ENCODE results near the gene PCNX2. TPM values are rescaled to one million over a fixed set of nuclear protein-coding genes. Genes with fewer than 3 reads are reported as not detected.
A peak's percentile ranks its signal among the peaks of the same experiment; 100 is the strongest.
"Not testable (repeated sequence)": the region's sequence is repeated elsewhere in the genome, so short reads cannot be mapped to it uniquely, and the experiment has no call there.

PCNX2 gene
- total RNA-seq, 2 donors from 2014 or later: 11.2 to 26.0 TPM

DNA sequence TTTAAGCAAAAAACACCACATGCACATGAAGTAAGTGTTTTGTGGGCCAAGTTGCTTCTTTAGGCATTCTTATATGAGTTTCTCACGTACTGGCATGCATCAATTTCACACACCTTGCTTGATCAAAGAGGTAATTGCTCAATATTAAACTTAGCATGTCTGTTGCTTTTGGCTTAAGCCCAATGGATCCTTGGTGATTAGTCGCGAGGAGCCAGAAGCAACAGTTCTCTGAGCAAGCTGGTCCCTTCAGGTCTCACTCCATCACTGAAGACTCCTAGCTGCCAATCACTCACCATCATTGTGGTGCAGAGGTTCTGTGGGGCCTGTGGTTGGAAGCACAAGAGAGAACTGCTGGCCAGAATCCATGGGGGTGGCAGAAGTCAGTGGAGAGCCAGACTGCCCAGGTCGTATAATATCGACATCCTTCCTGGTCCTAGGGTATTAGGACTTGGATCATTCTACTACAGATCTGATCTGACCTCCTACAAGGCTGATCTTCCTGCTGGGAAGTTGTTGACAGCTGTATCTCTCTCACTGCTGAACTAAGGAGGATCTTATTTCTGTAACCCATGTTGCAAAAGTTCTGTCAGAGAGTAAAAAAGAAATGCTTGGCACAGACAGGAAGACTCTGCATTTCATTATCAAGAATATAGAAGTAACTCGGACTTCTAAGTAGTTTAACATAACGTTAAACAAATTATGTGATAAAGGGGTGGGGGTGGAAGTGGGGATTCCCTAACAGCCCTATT is 204.6 kb downstream of the PCNX2 start:
- peaks cover 2% of the 10 kb centered on the region in 2 donors for H3K9me3 Mint-ChIP-seq
- DNase-seq (ENCODE audit: low spot score in 2 of 2): no peak
- H3K27ac Mint-ChIP-seq: no peak overlapping the region
- H3K36me3 Mint-ChIP-seq: peaks cover 12 to 14% of the 10 kb centered on the region in 2 donors
- no peak for ATAC-seq

DNA sequence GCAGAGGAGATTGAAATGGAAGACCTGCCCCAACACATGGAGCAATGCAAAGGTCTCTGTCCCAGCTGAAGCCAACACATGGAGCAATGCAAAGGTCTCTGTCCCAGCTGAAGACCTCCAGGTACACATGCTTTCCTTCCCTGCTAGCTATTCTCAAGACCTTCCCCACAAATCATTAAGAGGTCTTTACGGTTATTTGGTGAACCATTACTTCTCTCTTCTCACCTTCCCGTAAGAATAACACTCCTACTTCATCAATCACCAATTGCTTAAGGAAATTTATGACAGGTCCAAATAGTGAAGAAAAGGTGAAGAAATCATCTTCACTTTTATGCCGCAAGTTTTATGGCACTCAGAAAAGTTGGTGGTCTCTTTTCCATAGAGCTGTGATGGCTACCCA is 206.3 kb downstream of the PCNX2 start:
- Mint-ChIP-seq H3K9me3 (peaks cover 3 to 4% of the 10 kb centered on the region in 2 donors), H3K27ac (no peak overlapping the region), H3K36me3 (peaks cover 7 to 19% of the 10 kb centered on the region in 2 donors)
- DNase-seq (ENCODE audit: low spot score in 2 of 2): no peak
- ATAC-seq: no peak

DNA sequence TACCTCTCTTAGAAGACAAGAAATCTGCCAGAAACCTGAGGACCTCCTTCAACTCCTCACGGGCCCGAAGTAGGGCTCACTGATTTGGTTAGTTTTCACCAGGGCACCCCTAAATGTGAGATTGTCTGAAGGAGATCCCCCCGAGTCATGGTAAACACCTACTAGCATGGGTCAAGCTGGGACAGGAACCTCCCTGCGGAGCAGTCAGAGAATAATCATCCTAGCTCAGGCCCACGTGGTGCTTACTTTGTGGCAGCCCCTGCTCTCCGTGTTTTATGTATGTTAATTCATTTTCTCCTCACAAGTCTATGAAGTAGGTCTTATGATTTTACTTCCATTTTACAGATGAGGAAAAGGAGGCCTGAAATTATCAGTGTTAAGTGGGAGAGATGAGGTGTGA is 206.9 kb downstream of the PCNX2 start:
- Mint-ChIP-seq H3K27ac (no peak overlapping the region), H3K9me3 (peaks cover 3 to 4% of the 10 kb centered on the region in 2 donors), H3K36me3 (peaks cover 7 to 23% of the 10 kb centered on the region in 2 donors)
- DNase-seq (ENCODE audit: low spot score in 2 of 2) (no peak), ATAC-seq (no peak)

DNA sequence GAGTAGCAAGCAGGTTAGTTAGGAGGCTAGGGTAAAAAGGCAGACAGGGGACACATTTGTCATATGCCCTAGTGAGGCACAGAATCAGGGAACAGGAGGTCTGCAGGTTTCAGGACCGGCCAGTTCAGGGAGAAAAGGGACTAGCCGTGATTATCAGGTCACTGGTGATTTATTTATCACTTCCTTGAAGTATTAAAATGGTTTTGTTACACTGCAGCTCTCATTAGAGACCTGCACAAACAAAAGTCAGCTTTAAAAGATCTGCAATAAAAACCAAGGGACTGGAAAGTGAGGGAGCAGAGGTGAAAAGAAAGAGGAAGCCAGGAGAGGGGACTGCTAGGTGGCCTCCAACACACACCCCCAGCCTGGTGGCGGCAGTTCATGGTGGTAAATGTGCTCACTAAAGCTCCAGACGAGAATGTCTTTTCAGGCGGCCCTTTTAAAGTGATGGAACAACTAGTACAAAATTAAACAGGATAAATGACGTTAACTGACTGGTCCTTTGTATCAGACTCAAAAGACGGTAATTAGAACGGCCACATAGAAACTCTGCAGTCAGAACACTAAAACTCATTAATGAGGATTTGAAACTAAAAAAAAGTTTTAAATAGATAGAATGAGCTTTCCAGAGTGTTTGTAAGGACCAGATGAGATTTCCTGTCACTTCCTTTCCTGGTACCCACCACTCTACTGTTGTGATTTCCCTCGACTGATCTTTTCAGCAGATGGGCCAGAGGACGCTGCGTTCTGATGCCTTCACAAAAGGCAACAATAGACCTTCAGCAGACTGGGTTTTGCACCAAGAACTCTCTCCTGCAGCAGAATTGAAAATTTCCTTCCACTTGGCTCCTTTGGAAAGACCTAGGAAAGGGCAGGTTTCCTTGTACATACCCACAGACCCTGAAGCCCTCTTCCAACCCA is 208.3 kb downstream of the PCNX2 start:
- DNase-seq (ENCODE audit: low spot score in 2 of 2): no peak
- no peak overlapping the region for H3K27ac Mint-ChIP-seq
- peaks cover 3 to 4% of the 10 kb centered on the region in 2 donors for H3K9me3 Mint-ChIP-seq
- H3K36me3 Mint-ChIP-seq: peaks cover 7 to 25% of the 10 kb centered on the region in 2 donors
- no peak for ATAC-seq

DNA sequence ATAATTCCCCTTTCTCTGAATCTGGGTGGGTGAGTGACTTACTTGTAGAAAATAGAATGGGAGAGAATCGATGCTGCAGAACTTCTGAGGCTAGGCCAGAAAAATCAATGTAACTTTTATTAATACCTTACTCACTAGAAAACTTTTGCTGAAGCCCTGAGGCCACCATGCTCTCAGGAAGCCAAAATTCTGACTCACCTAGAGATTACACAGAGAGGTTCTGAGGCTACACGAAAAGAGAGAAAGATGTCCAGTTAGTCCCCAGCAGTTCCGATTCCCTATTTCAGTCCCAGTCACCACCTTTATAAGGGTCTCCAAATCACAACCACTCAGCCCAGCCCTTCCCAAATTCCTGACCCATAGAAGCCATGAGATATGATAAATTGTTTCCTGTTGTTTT is 210.0 kb downstream of the PCNX2 start:
- Mint-ChIP-seq H3K27ac (peak overlapping the region in 1 of 2 donors; percentile 24), H3K36me3 (peaks cover 7 to 20% of the 10 kb centered on the region in 2 donors), H3K9me3 (peaks cover 3 to 4% of the 10 kb centered on the region in 2 donors)
- no peak for ATAC-seq
- no peak for DNase-seq (ENCODE audit: low spot score in 2 of 2)

DNA sequence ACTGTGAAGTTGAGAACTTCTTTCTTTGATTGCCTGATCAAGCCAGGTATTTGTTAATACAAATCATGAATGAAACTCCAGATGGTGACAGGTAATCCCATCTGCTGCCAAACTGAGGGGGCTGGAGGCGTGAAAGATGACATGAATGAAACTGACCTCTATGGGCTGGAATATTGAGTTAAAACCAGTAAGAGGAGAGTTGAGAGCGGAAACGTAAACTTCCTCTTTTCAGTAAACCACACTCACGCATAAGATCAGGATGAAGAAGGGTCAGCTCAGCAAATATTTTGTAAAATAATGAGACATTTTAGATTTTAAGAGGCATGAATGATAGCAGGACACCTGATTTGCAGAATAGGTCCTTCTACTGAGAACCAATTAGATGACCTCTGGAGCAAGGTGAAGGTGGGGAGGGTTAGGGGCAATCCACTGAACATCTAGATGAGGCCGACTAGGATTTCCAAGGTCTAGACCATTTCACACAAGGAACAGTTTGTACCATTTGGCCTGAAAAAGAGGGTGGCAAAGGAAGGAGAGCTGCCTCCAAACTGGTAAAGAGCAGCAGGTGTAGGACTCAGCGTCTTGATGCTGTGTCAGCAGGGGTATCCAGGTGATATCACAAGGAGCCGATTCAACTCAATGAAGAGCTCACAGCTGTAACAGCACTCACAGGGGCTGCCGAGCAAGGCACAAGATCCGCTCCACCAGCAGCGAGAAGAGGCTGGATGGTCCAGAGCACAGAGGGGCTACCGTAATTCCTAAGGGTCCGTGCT is 212.6 kb downstream of the PCNX2 start:
- Mint-ChIP-seq H3K36me3 (peaks cover 7 to 20% of the 10 kb centered on the region in 2 donors), H3K9me3 (peaks cover 3 to 4% of the 10 kb centered on the region in 2 donors), H3K27ac (no peak overlapping the region)
- DNase-seq (ENCODE audit: low spot score in 2 of 2): no peak
- no peak for ATAC-seq

DNA sequence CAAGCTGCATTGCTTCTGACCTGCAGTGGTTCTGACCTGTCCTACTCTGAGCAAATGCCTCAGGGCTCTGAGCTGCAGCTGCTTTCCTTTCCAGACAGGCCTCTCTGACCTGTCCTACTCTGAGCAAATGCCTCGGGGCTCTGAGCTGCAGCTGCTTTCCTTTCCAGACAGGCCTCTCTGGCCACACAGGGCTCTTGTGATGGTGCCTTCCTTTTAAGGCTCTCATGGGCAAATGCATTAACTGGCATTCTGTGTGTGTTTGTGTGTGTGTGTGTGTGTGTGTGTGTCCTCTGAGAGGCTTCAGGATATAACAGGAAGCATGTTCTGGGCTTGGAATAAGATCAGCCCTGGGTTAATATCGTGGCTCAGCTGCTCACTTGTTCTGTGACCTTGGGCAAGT is 213.8 kb downstream of the PCNX2 start:
- Mint-ChIP-seq H3K36me3 (peaks cover 7 to 16% of the 10 kb centered on the region in 2 donors), H3K9me3 (peaks cover 3 to 4% of the 10 kb centered on the region in 2 donors), H3K27ac (no peak overlapping the region)
- no peak for DNase-seq (ENCODE audit: low spot score in 2 of 2)
- no peak for ATAC-seq

DNA sequence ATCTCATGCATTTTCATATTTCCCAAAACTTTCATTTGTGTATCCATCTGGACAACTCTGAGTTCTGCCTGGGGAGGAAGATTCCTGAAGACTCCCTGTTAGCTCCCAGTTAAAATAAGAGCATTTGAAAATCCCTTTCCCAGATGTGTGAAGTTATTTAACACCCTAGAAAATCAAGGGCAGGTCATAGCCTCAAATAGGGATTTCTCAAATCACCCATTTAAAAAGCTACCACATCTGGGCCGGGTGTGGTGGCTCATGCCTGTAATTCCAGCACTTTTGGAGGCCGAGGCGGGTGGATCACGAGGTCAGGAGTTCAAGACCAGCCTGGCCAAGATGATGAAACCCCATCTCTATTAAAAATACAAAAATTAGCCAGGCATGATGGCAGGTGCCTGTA is 214.7 kb downstream of the PCNX2 start:
- ATAC-seq; H3K9me3 Mint-ChIP-seq; DNase-seq (ENCODE audit: low spot score in 2 of 2): not testable (repeated sequence)

DNA sequence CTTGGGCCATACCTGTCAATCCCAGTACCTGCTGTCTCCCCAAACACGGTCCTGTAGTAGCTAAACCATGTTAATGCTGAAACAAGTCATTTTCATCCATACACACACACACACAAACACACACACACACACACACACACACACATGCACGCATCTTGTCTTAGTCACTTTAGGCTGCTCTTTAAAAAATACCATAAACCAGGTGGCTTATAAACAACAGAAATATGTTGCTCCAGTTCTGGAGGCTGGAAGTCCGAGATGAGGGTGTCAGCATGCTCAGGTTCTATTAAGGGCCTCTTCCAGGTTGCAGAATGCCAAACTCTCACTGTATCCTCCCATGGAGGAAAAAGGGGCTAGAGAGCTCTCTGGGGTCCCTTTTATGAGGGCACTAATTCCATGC is 215.2 kb downstream of the PCNX2 start:
- H3K9me3 Mint-ChIP-seq: peaks cover 0 to under 1% of the 10 kb centered on the region in 2 donors
- H3K27ac Mint-ChIP-seq: no peak overlapping the region
- no peak for DNase-seq (ENCODE audit: low spot score in 2 of 2)

More for the DNA sequence above, 214.7 kb downstream of the PCNX2 start:
- peaks cover 3 to 15% of the 10 kb centered on the region in 2 donors for H3K36me3 Mint-ChIP-seq
- H3K27ac Mint-ChIP-seq: not testable (repeated sequence)

DNA sequence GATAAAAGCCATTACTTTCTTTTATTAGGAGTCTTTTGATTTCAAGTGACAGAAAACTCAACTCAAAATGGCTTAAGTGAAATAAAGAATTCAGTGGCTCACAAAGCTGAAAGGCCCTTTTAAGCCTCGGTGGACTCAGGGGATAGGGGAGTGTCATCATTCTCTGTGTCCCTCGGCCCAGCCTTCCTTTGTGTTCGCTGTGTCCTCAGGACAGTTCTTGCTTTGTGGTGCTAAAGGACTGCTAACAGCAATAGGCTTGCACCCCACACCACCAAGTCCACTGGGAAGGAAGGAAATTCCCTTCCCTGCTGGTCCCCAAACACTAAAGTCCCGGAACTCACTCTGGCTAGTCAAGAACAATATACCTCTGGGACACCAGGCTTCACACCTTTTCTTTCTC is 216.0 kb downstream of the PCNX2 start:
- Mint-ChIP-seq H3K27ac (no peak overlapping the region), H3K36me3 (peaks cover 0 to 17% of the 10 kb centered on the region in 2 donors), H3K9me3 (peaks cover 0 to 4% of the 10 kb centered on the region in 2 donors)
- ATAC-seq: no peak
- DNase-seq (ENCODE audit: low spot score in 2 of 2): no peak

More for the DNA sequence above, 215.2 kb downstream of the PCNX2 start:
- H3K36me3 Mint-ChIP-seq: peaks cover 0 to 12% of the 10 kb centered on the region in 2 donors
- ATAC-seq: no peak

DNA sequence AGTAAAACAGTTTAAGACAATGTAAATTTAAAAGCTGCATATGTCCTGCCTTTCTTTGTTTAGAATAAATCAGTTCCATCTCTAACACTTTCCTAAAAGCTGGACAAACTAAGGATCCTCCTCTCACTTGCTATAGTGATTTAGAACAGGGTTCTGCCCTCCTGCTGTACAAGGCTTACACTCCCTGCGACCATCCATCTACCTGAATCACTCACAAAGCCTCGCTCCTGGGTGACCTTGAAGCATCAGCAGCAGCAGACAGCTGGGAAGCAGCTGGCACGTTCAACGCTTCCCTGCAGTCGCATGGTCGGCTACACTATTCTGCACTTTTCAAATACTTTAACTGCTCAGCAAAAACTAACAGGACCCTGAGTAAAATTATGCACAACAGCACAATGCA is 217.1 kb downstream of the PCNX2 start:
- ATAC-seq (no peak), DNase-seq (ENCODE audit: low spot score in 2 of 2) (no peak)
- H3K36me3 Mint-ChIP-seq: peaks cover 0 to 11% of the 10 kb centered on the region in 2 donors
- peaks cover 0 to 4% of the 10 kb centered on the region in 2 donors for H3K9me3 Mint-ChIP-seq
- no peak overlapping the region for H3K27ac Mint-ChIP-seq

DNA sequence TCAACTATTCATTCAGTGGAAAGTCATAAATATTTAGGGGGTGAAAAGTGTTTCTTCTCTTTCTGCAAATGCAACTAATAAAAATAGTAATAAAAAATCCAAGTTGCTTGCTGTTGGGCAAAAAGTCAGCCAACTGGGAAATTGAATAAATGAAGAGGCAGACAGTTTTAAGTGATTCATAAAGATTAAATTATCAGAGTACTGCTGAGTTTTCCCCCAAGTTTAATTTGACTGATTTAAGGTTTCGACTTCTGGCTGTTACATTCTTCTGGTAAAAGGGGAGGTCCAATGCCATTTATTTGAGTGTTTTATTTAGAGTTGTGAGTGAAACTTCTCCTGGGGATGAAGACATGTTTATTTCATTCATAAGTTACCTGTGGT is 219.6 kb downstream of the PCNX2 start:
- peaks cover 0 to 4% of the 10 kb centered on the region in 2 donors for H3K9me3 Mint-ChIP-seq
- ATAC-seq (no peak), DNase-seq (ENCODE audit: low spot score in 2 of 2) (no peak)
- H3K27ac Mint-ChIP-seq: no peak overlapping the region
- H3K36me3 Mint-ChIP-seq: peaks cover 0 to 11% of the 10 kb centered on the region in 2 donors

DNA sequence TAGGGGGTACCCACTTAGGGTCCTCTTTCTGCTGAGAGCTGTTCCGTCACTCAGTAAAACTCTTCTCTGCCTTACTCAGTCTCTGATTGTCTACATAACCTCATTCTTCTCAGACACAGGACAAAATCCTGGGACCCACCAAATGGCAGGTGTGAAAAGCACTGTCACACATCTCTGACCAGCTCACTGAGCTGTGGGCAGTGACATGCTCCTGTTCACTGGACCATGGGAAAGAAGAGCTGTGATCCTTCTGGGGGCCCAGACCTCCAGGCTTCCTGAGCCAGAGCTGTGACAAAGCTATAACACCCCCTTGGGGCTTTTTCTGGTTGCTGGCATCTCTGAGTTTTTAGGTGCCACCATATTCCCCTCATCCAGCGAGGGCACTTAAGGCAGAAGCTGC is 229.4 kb downstream of the PCNX2 start:
- Mint-ChIP-seq H3K9me3 (peaks cover 0 to 3% of the 10 kb centered on the region in 2 donors), H3K27ac (no peak overlapping the region), H3K36me3 (peaks cover 14 to 27% of the 10 kb centered on the region in 2 donors)
- DNase-seq (ENCODE audit: low spot score in 2 of 2) (no peak), ATAC-seq (no peak)

DNA sequence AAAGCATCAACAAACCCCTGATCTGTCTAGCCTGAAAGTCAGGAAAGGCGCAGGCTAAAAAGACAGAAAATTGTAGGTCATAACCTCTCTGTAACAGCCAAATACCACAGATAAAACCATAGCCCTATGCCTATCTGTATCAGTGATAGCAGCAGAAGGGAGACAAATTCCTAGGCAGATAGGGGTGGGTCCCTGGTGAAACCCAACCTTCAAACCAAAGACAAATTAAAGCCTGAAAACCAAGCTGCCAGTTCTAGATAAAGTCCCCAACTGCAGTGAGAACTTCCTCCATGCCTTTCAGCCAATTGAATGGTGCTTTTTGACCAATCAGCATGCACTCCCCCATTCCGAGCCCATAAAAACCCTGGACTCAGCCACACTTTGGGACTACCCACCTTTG is 229.8 kb downstream of the PCNX2 start:
- ATAC-seq: no peak
- peaks cover 0 to 3% of the 10 kb centered on the region in 2 donors for H3K9me3 Mint-ChIP-seq
- no peak for DNase-seq (ENCODE audit: low spot score in 2 of 2)
- no peak overlapping the region for H3K27ac Mint-ChIP-seq
- H3K36me3 Mint-ChIP-seq: peaks cover 14 to 27% of the 10 kb centered on the region in 2 donors

DNA sequence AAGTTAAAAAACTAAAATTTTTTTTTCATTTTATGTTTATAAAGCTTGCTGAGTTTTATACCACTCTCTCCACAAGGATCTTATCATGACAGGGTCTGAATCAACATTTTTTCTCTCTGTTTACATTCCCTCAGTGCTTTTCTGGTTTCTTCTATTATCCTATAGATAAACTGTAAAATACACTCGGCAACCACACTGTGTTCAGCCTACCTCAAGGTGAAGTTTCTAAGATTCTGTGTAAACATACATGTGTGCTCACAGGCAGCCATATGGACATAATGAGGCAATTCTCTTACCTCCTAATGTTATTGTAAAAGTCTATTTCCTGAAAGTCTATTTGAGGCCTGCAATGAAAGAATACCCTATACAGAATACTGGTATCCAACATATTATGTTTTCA is 230.5 kb downstream of the PCNX2 start:
- H3K27ac Mint-ChIP-seq: no peak overlapping the region
- ATAC-seq (no peak), DNase-seq (ENCODE audit: low spot score in 2 of 2) (no peak)
- peaks cover 14 to 27% of the 10 kb centered on the region in 2 donors for H3K36me3 Mint-ChIP-seq
- H3K9me3 Mint-ChIP-seq: peaks cover 0 to 3% of the 10 kb centered on the region in 2 donors

DNA sequence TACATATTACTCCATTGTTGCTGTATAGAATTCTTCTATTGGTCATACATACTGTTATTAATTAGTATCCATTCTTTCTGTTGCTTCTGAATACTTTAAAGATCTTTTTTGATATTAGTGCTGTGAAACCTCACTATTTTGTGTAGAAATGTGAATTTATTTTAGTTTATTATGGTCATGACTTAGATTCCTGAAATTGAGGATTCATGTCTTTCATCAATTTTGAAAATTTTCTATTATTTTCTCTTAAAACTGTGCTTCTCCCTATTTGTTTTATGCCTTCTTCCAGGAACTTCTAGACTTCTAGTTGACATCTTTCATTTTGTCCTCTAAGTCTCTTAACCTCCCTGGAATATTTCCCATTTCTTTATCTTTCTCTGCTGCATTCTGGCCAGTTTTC is 232.1 kb downstream of the PCNX2 start:
- H3K27ac Mint-ChIP-seq: no peak overlapping the region
- DNase-seq (ENCODE audit: low spot score in 2 of 2): no peak
- no peak for ATAC-seq
- peaks cover 0 to 3% of the 10 kb centered on the region in 2 donors for H3K9me3 Mint-ChIP-seq
- H3K36me3 Mint-ChIP-seq: peaks cover 14 to 32% of the 10 kb centered on the region in 2 donors

Measured in activated naive CD4-positive, alpha-beta T cell treated with anti-CD3 and anti-CD28 coated beads, Interleukin-2, amount 50 U/mL, for 72 hours (primary cell).